22Rv1 (cell line): ENCODE data around the gene NUAK2.

Experiments used
- CTCF ChIP-seq: fragments of 450-650 bp; IDR thresholded peaks from 2 replicates; pipeline ENCODE4 v1.5.1; 2017; ENCODE audit warnings: mild to moderate bottlenecking
- ZFX ChIP-seq: fragments of 450-650 bp; IDR thresholded peaks from 2 replicates; pipeline ENCODE4 v1.6.1; 2017; ENCODE audit warnings: antibody characterized with exemption, borderline replicate concordance

GRCh38 chr1:205315008-205315618, 6.4 kb downstream of the NUAK2 start:
- no peak for TF ChIP-seq CTCF
- no peak for TF ChIP-seq ZFX
